ENCODE results near the gene TTLL10.

DNA sequence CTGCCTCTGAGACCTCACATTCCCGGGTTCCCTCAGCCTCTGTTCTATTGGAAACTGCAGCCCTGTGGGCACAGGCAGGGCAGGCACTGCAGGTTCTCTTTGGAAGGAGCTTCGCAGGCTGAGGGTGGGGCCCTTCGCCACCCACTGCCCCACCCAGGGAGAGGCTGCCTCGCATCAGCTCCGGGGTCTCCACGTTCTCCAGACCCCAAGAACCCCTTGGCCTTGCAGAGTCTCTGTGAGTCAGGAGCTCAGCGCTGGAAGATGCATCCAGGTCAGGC is 49.2 kb upstream of the TTLL10 start:
- TF ChIP-seq, protein P1, sequence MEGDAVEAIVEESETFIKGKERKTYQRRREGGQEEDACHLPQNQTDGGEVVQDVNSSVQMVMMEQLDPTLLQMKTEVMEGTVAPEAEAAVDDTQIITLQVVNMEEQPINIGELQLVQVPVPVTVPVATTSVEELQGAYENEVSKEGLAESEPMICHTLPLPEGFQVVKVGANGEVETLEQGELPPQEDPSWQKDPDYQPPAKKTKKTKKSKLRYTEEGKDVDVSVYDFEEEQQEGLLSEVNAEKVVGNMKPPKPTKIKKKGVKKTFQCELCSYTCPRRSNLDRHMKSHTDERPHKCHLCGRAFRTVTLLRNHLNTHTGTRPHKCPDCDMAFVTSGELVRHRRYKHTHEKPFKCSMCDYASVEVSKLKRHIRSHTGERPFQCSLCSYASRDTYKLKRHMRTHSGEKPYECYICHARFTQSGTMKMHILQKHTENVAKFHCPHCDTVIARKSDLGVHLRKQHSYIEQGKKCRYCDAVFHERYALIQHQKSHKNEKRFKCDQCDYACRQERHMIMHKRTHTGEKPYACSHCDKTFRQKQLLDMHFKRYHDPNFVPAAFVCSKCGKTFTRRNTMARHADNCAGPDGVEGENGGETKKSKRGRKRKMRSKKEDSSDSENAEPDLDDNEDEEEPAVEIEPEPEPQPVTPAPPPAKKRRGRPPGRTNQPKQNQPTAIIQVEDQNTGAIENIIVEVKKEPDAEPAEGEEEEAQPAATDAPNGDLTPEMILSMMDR (IDR thresholded peaks at IDR 0.05; ENCODE audit: insufficient read depth, low read length, poor library complexity, severe bottlenecking) = no peak
- no peak for TF ChIP-seq EZH2phosphoT487 (conservative IDR thresholded peaks at IDR 0.05; ENCODE audit: low read length)
